GM12878 (cell line): ENCODE measurements around the gene SNPH.

Source experiments
- CEBPB ChIP-seq, 2 experiments: fragments of 150-350 bp in 1 of 2; IDR thresholded peaks; 2 replicates each; pipeline ENCODE4 v1.6.1; 2012 to 2014; ENCODE audit warnings: low read depth in 2 of 2, low read length in 2 of 2, borderline replicate concordance in 1 of 2, inconsistent platforms in 1 of 2
- CREB1 ChIP-seq: IDR thresholded peaks from 2 replicates; pipeline ENCODE4 v1.6.1; 2012; ENCODE audit warnings: low read depth, mild to moderate bottlenecking, inconsistent platforms
- CTCF ChIP-seq, 3 experiments: IDR thresholded peaks in 2 of 3; conservative IDR thresholded peaks in 1 of 3; 2 replicates each; pipeline ENCODE4 v1.5.1; 2011; ENCODE audit warnings: low read depth in 3 of 3, low read length in 3 of 3, mild to moderate bottlenecking in 3 of 3, control low read depth in 2 of 3, moderate library complexity in 2 of 3, inconsistent platforms in 1 of 3, mixed read lengths in 1 of 3; ENCODE audit not compliant: control insufficient read depth in 2 of 3, insufficient read depth in 1 of 3; ENCODE audit errors: extremely low read depth in 1 of 3
- EP300 ChIP-seq, 2 experiments: fragments of 150-350 bp in 1 of 2; IDR thresholded peaks; 2 replicates each; pipeline ENCODE4 v1.6.1; 2011 to 2012; ENCODE audit warnings: low read depth in 2 of 2, low read length in 2 of 2, borderline replicate concordance in 1 of 2, improper control_type of control experiment in 1 of 2, inconsistent platforms in 1 of 2; ENCODE audit not compliant: control insufficient read depth in 1 of 2
- GABPA ChIP-seq: IDR thresholded peaks from 2 replicates; pipeline ENCODE4 v1.6.1; 2014; ENCODE audit warnings: antibody characterized with exemption, low read depth, mild to moderate bottlenecking, inconsistent platforms
- IKZF1 ChIP-seq: fragments of 450-650 bp; conservative IDR thresholded peaks from 2 replicates; pipeline ENCODE4 v1.6.1; 2017; ENCODE audit warnings: antibody characterized with exemption, mild to moderate bottlenecking
- MTA3 ChIP-seq: IDR thresholded peaks from 2 replicates; pipeline ENCODE4 v1.6.1; 2012; ENCODE audit warnings: low read length, inconsistent platforms, borderline replicate concordance
- MYC ChIP-seq: IDR thresholded peaks from 2 replicates; pipeline ENCODE4 v1.6.1; 2011; ENCODE audit warnings: mild to moderate bottlenecking, low read length, moderate library complexity, inconsistent platforms; ENCODE audit not compliant: insufficient read depth, insufficient replicate concordance, insufficient read length, severe bottlenecking
- POLR2A ChIP-seq: IDR thresholded peaks from 2 replicates; pipeline ENCODE4 v1.6.1; 2011; ENCODE audit warnings: low read depth, mild to moderate bottlenecking, low read length
- POLR2AphosphoS2 ChIP-seq: IDR thresholded peaks from 2 replicates; pipeline ENCODE4 v1.6.1; 2011; ENCODE audit warnings: low read depth, mild to moderate bottlenecking, low read length, improper control_type of control experiment, moderate library complexity
- REST ChIP-seq: IDR thresholded peaks from 2 replicates; pipeline ENCODE4 v1.6.1; 2012; ENCODE audit warnings: mild to moderate bottlenecking, low read depth, low read length
- RFX5 ChIP-seq: IDR thresholded peaks from 2 replicates; pipeline ENCODE4 v1.6.1; 2011; ENCODE audit warnings: low read depth, low read length, improper control_type of control experiment
- SIN3A ChIP-seq: IDR thresholded peaks from 2 replicates; pipeline ENCODE4 v1.6.1; 2012; ENCODE audit warnings: low read depth, low read length, improper control_type of control experiment
- SP1 ChIP-seq: IDR thresholded peaks from one replicate; pipeline ENCODE4 v1.6.1; 2011; ENCODE audit warnings: low read depth, low read length

DNA sequence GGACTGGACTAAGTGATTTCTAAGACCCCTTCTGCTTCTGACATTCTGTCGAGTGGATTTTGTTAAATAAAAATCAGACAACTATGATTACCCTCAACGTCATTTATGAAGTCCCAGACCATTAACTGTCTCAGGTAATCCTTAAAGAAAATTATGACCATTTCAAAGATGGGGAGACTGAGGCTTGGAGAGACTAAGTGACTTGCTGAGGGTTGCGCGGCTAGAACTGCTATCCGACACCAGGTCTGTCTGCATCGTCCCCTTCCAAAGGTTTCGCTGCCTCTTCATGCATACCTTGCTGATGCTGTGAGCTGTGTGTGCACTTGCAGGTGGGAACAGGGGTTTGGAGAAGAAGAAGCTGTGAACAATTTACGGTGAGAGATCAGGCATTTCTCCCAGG is 3.1 kb downstream of the SNPH start:
- TF ChIP-seq GABPA (no peak), POLR2AphosphoS2 (no peak), RFX5 (no peak), REST (no peak), CTCF (IDR thresholded peaks at IDR 0.05 in 2 of 3, conservative IDR thresholded peaks at IDR 0.05 in 1 of 3; ENCODE audit: control insufficient read depth in 2 of 3, extremely low read depth in 1 of 3, insufficient read depth in 1 of 3, low read depth in 3 of 3, low read length in 3 of 3) (no peak), MTA3 (no peak), POLR2A (no peak), CEBPB (IDR thresholded peaks at IDR 0.05; ENCODE audit: borderline replicate concordance in 1 of 2, low read depth in 2 of 2, low read length in 2 of 2) (no peak), MYC (no peak), EP300 (IDR thresholded peaks at IDR 0.05; ENCODE audit: borderline replicate concordance in 1 of 2, control insufficient read depth in 1 of 2, low read depth in 2 of 2, low read length in 2 of 2) (no peak), CREB1 (no peak), IKZF1 (no peak), SP1 (no peak), SIN3A (no peak)
